GM12891 (cell line): ENCODE data around the gene SLC35G3.

Experiments
- POLR2A ChIP-seq: IDR thresholded peaks from 2 replicates; pipeline ENCODE4 v1.6.1; 2011; ENCODE audit warnings: low read depth, low read length, control low read depth
- POLR2AphosphoS5 ChIP-seq: IDR thresholded peaks from 2 replicates; pipeline ENCODE4 v1.6.1; 2011; ENCODE audit warnings: low read depth, low read length, control low read depth
- SPI1 ChIP-seq: IDR thresholded peaks from 2 replicates; pipeline ENCODE4 v1.6.1; 2011; ENCODE audit warnings: low read depth, low read length, control low read depth
- TAF1 ChIP-seq: IDR thresholded peaks from 2 replicates; pipeline ENCODE4 v1.6.1; 2011; ENCODE audit warnings: low read depth, low read length, control low read depth

- no peak for TF ChIP-seq TAF1
- no peak for TF ChIP-seq POLR2A
- TF ChIP-seq POLR2AphosphoS5 = no peak
- TF ChIP-seq SPI1 = no peak
Observed at GRCh38 chr17:35241520-35241919, 47.3 kb upstream of the SLC35G3 start.
